ENCODE data around the gene QSOX2.
A peak's percentile ranks its signal among the peaks of the same experiment; 100 is the strongest.

Gene QSOX2

DNA sequence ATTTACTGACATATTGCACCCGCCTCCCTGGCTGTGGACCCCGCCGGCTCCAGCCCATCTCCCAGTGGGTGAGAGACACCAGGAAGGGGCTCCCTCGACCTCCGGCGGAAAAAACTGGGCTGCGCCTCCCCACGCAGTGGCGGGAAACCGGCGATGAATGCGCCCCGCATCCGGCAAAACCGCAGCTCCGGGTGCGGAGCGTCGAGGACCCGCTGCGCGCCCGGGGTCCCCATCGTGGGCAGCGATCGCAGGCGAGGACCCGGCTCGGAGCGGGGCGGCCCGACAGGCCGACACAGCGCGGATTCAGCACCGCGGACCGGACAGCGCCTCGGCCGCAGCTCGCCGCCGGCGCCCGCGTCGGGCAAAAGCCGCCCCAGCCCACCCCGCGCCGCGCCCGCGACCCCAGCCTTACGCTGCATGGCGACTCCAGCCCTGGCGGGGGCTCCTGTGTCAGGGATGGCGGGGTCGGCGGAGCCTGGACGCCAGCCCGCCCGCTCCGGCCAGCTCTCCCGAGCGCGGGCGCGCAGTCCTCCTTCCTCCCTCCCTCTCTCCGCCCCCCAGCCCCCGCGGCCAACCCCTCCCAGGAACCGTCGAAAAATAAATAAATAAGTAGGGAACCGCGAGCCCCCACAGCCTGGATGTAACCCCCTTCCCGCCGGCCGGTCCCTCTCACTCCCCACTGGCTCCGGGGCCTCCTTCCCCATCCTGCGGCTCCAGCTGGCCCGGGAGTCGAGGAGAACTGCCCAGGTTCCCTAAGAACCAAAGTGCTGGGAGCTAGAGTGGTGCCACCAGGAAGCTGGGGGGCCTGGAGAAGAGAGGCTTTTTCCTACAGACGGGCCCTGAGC is 43.8 kb downstream of the QSOX2 start:
- DNase-seq = no peak

- DNase-seq = no peak
These were observed 44.4 kb downstream of the QSOX2 start for GRCh38 chr9:136201174-136201573.

DNA sequence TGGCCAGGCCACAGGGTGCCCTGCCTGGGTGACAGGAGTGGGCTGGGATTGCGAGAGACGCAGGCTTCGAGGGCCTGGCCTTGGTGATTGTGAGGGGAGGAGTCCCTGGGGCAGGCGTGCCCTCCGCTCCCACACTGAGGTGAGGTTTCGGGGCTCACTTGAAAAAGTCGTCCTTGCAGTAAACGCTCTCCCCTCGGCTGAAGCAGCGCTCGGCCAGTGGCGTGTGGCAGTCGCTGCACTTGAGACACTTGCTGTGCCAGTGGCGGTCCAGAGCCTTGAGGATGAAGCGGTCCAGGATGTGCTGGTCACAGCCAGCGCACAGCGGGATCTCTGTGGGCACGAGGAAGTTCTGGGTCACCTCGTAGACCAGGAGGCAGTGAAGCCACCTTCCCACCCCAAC is 45.2 kb downstream of the QSOX2 start:
- DNase-seq = no peak

- DNase-seq = no peak
These were observed 46.0 kb downstream of the QSOX2 start for GRCh38 chr9:136199391-136200288.

GRCh38 chr9:136198605-136199083 is 47.0 kb downstream of the QSOX2 start:
- no peak for DNase-seq

DNA sequence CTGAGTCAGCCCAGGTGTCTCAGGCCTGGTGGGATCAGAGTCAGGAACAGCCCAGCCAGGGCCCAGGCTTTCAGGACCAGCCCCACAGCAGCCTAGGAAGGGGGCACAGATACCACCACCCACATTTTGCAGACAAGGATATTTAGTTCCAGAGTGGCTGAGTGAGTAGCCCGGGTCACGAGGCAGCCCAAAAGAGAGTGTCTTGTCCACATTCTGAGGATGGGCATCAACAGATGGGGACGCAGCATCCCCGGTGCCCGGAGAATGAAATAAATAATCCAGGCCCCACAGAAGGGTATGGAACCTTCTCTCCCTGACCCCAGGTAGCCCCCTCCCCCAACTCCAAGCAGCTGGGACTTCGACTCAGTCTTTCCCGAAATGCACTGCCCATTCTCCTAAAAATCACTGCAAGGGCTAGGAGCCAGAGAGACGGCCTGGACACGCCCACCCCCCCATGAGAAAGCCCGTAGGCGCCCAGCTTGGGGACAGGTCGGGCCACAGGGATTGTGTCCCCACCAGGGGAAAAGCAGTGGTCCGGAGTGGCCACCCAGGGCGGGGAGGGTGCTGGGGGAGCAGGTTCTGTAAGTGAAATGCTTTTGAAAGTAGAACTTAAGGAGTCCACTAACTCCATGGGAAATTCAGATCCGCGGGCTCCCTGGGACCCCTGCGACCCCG is 47.5 kb downstream of the QSOX2 start:
- no peak for DNase-seq

DNA sequence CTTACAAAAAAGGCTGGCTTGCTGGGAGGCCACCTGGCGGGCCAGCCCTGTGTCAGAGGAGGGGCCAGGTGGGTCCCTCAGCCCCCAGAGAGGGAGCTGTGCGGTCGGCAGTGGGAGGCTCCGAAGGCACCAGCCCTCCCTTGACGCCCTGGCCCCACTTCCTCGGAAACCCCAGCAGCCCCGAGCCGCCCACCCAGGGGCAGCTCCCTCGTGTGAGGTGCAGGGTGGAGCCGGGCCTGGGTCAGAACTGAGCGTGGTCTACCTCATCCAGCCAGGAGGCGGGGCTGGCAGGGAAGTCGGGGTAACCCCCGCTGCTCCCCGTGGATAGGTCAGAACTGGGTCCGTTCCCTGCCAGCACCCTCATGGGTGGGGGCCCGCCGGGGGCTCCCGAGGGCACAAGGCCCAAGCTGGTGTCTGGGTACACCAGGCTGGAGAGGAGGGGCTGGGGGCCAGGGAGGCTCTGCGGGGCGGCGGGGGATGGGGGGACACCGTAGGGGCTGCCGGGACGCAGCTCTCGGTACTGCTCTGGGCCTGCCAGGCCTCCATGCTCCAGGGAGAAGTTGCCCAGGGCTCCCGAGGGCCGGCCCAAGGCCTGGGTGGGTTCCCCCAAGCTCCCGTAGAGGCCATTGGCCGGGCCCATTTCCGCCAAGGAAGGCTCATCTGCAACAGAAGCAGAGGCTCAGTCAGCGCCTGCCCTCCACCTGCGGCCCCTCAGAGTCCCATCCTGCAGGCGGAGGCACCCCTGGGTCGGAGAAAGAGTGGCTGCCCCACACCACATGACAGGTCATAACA is 48.3 kb downstream of the QSOX2 start:
- no peak for DNase-seq

DNA sequence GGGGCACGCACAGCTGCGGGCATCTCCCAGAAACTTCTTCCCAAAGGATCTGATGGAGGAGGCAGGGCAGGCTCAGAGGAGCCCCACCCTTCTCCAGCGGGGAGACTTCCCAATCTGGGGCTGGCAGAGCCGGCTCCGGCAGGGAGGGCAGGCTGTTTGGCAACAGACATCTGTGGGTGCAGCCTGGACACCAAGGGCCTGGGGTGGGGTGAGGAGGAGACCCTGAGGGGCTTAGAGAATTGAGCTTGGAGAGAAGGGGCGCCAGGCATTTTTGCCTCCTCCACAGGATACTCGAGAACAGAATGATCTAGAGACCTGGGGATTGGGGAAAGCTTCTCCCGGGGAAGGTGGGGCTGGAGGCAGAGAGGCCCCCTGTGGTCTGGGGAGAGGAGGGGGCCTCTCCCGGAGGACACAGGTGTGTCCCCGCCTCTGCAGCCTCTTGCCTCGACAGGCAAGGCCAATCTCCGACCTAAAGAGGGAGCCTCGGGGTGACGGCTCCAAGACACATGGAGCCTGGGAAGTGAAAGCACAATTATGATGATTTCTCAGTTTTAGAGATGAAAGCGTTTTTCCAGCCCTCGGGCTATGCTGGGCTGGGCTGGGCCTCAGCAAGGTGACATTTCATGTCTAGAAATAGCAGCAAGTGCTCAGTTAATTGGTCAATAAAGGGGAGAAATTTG is 49.1 kb downstream of the QSOX2 start:
- DNase-seq = peak in 1 of 2 experiments; percentile 12

- no peak for DNase-seq
These were observed 51.1 kb downstream of the QSOX2 start for GRCh38 chr9:136194540-136194939.

- no peak for DNase-seq
These were observed 51.7 kb downstream of the QSOX2 start for GRCh38 chr9:136193891-136194279.

GRCh38 chr9:136193127-136193890 is 52.3 kb downstream of the QSOX2 start:
- DNase-seq = no peak

GRCh38 chr9:136192289-136193126 is 53.1 kb downstream of the QSOX2 start:
- DNase-seq = no peak

- no peak for DNase-seq
These were observed 53.7 kb downstream of the QSOX2 start for GRCh38 chr9:136191960-136192286.

- DNase-seq = no peak
These were observed 54.3 kb downstream of the QSOX2 start for GRCh38 chr9:136191099-136191959.

DNA sequence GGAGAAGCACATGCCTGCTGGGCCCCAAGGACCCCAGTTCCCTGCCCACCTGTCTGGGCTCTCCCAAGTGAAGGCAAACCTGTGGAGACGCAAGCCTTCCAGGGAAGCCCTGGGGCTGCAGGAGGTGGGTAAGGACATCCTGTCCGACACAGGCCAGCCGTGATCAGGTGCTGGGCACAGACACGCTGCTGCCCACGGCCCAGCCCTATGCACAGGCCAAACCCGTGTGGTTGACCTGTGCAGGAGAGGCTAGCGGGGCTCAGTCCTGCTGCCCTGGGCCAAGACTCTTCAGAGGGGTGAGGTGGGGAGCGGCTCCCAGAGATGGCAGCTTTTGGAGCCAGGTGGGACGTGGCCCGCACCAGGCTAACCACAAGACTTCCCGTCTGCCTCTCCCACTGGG is 55.0 kb downstream of the QSOX2 start:
- DNase-seq = no peak

DNA sequence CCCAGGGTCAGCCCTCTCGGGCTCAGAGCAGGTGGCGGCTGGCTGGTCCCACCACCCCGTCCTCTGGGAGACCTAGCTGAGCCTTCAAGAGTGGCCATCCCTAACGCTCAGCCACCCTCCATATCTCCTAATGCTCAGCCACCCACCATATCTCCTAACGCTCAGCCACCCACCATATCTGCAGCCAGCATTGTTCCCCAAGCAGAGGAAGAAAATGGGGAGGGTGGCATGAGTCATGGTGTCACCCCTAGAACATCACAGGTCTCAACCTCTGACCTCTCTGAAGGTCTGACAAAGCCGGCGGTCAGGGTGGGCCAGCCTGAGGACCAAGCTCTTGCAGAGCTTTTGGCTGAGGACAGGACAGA is 55.4 kb downstream of the QSOX2 start:
- no peak for DNase-seq

GRCh38 chr9:136189394-136190236 is 56.0 kb downstream of the QSOX2 start:
- no peak for DNase-seq
